Left renal cortex interstitium (tissue), 4 donors: ENCODE data around the gene RYR2. TPM values are rescaled to one million over a fixed set of nuclear protein-coding genes. Genes with fewer than 3 reads are reported as not detected.

Experiments used
- DNase-seq, 4 donors: peaks; one replicate each; pipeline ENCODE4 v3.0.0-alpha.2; 2013; ENCODE audit warnings: low read depth in 4 of 4, low spot score in 2 of 4, missing footprints in 1 of 4
- polyA plus RNA-seq, 4 donors: library from polyadenylated mRNA; unstranded; fragments of 120-200 nt; gene quantifications; one replicate each; pipeline ENCODE4 v1.2.1, GENCODE V29; 2013; ENCODE audit not compliant: insufficient read length in 4 of 4

Gene RYR2
- polyA plus RNA-seq, 4 donors, result 1.1 to 1.4 (median 1.2) TPM

GRCh38 chr1:237029850-237030535 lies 12.0 kb upstream of the RYR2 start:
- no peak for DNase-seq

- DNase-seq, result no peak
Measured at GRCh38 chr1:237031480-237031879, 10.5 kb upstream of the RYR2 start.

GRCh38 chr1:237032029-237032428 lies 10.0 kb upstream of the RYR2 start:
- no peak for DNase-seq

- no peak for DNase-seq
Measured at GRCh38 chr1:237033061-237033460, 8.9 kb upstream of the RYR2 start.

- DNase-seq, result no peak
Measured at GRCh38 chr1:237033804-237034203, 8.2 kb upstream of the RYR2 start.

GRCh38 chr1:237035759-237036158 lies 6.2 kb upstream of the RYR2 start:
- DNase-seq, result no peak

- no peak for DNase-seq
Measured at GRCh38 chr1:237038211-237038610, 3.8 kb upstream of the RYR2 start.

- no peak for DNase-seq
Measured at GRCh38 chr1:237040823-237041222, 1.2 kb upstream of the RYR2 start.

- DNase-seq, result no peak
Measured at GRCh38 chr1:237041461-237041794, 556 bp upstream of the RYR2 start.

- DNase-seq, result no peak
Measured at GRCh38 chr1:237042526-237042891, 525 bp downstream of the RYR2 start.

- DNase-seq, result no peak
Measured at GRCh38 chr1:237042892-237043576, 1.1 kb downstream of the RYR2 start.

- no peak for DNase-seq
Measured at GRCh38 chr1:237043846-237044636, 2.1 kb downstream of the RYR2 start.

GRCh38 chr1:237045278-237046016 lies 3.5 kb downstream of the RYR2 start:
- DNase-seq, result no peak

- DNase-seq, result no peak
Measured at GRCh38 chr1:237048803-237049202, 6.8 kb downstream of the RYR2 start.

- DNase-seq, result no peak
Measured at GRCh38 chr1:237050185-237050584, 8.2 kb downstream of the RYR2 start.

- DNase-seq, result no peak
Measured at GRCh38 chr1:237050915-237051314, 8.9 kb downstream of the RYR2 start.

GRCh38 chr1:237054313-237054712 lies 12.3 kb downstream of the RYR2 start:
- DNase-seq, result no peak

- no peak for DNase-seq
Measured at GRCh38 chr1:237058470-237058869, 16.5 kb downstream of the RYR2 start.

- no peak for DNase-seq
Measured at GRCh38 chr1:237059244-237059643, 17.3 kb downstream of the RYR2 start.

- DNase-seq, result no peak
Measured at GRCh38 chr1:237062976-237063375, 21.0 kb downstream of the RYR2 start.

- DNase-seq, result no peak
Measured at GRCh38 chr1:237065903-237066302, 23.9 kb downstream of the RYR2 start.
